Caco-2 (cell line): ENCODE results near the gene CYP26A1. TPM values are rescaled to one million over a fixed set of nuclear protein-coding genes. Genes with fewer than 3 reads are reported as not detected.
A peak's percentile ranks its signal among the peaks of the same experiment; 100 is the strongest.

Experiments
- BruUV-seq: library from RNA; stranded (reverse); fragments of 400-500 nt; replicated peaks from 2 replicates; lab custom pipeline; 2021; lab: Mats Ljungman, UMichigan
- CTCF ChIA-PET: fragments of 300-600 bp; sonication (Branson Sonifier 250); formaldehyde crosslinking; loops from one replicate; lab custom pipeline; 2022; ENCODE audit warnings: antibody characterized with exemption; lab: Charles Lee
- POLR2A ChIA-PET: fragments of 300-600 bp; sonication (Branson Sonifier 250); formaldehyde crosslinking; loops from one replicate; lab custom pipeline; 2022; ENCODE audit warnings: antibody characterized with exemption; lab: Charles Lee
- DNase-seq, 2 experiments: peaks; one replicate each; pipeline versions ENCODE4 v3.0.0 to v3.0.0-alpha.2; 2020 to 2022
- H3K27me3 ChIP-seq: replicated peaks from 2 replicates; pipeline ENCODE4 v1.6.0; 2011; ENCODE audit warnings: low read length; ENCODE audit not compliant: control insufficient read depth, insufficient read depth
- H3K36me3 ChIP-seq: 2 replicates; pipeline ENCODE4 v1.5.1; 2011; ENCODE audit warnings: low read length; ENCODE audit not compliant: control insufficient read depth, insufficient read depth
- H3K4me1 ChIP-seq: fragments of 250-450 bp; sonication (Bioruptor Pico); 2 replicates; pipeline ENCODE4 v1.5.1; 2020; ENCODE audit warnings: mild to moderate bottlenecking
- H3K4me3 ChIP-seq: 2 replicates; pipeline ENCODE4 v1.5.1; 2011; ENCODE audit warnings: low read depth, mild to moderate bottlenecking, control low read depth, low read length
- H3K9me3 ChIP-seq: fragments of 250-450 bp; sonication (Bioruptor Pico); 2 replicates; pipeline ENCODE4 v1.5.1; 2020; ENCODE audit warnings: mild to moderate bottlenecking, moderate library complexity
- H3K27ac Mint-ChIP-seq: one replicate; pipeline ENCODE4 v1.8.0; 2022; ENCODE audit warnings: mixed read lengths; ENCODE audit not compliant: unreplicated experiment
- H3K27me3 Mint-ChIP-seq: one replicate; pipeline ENCODE4 v1.8.0; 2022; ENCODE audit warnings: mixed read lengths; ENCODE audit not compliant: insufficient read depth, unreplicated experiment
- H3K36me3 Mint-ChIP-seq: one replicate; pipeline ENCODE4 v1.8.0; 2022; ENCODE audit warnings: mild to moderate bottlenecking, mixed read lengths; ENCODE audit not compliant: insufficient read depth, unreplicated experiment
- H3K4me1 Mint-ChIP-seq: one replicate; pipeline ENCODE4 v1.8.0; 2022; ENCODE audit warnings: low read depth, mixed read lengths; ENCODE audit not compliant: unreplicated experiment
- H3K4me3 Mint-ChIP-seq: one replicate; pipeline ENCODE4 v1.8.0; 2022; ENCODE audit warnings: mild to moderate bottlenecking, moderate library complexity, mixed read lengths; ENCODE audit not compliant: unreplicated experiment
- H3K9me3 Mint-ChIP-seq: one replicate; pipeline ENCODE4 v1.8.0; 2022; ENCODE audit warnings: mixed read lengths; ENCODE audit not compliant: unreplicated experiment
- CTCF ChIP-seq, 2 experiments: fragments of 200-600 bp in 1 of 2; IDR thresholded peaks; 1 replicate in 1 of 2; 2 replicates in 1 of 2; pipeline versions ENCODE4 v1.5.1 to v1.8.0; 2011 to 2022; ENCODE audit warnings: antibody characterized with exemption in 1 of 2, control low read depth in 1 of 2, inconsistent platforms in 1 of 2, low read depth in 1 of 2, low read length in 1 of 2, mild to moderate bottlenecking in 1 of 2, moderate library complexity in 1 of 2; ENCODE audit not compliant: insufficient read depth in 1 of 2, severe bottlenecking in 1 of 2, unreplicated experiment in 1 of 2
- intact Hi-C: fragments of 100-400 bp; cut with micrococcal nuclease; formaldehyde crosslinking; loops from one replicate; pipeline ENCODE4 v1.10.0; 2022; ENCODE audit not compliant: unreplicated experiment
- total RNA-seq: library from RNA; stranded (reverse); gene quantifications from 2 replicates; pipeline ENCODE4 v1.2.3, GENCODE V29; 2022

The CYP26A1 gene
- total RNA-seq, 1 experiment from 2014 or later: 0.82 TPM

GRCh38 chr10:93061594-93062513, 11.8 kb upstream of the CYP26A1 start:
- Mint-ChIP-seq H3K27ac (no peak overlapping the region), H3K9me3 (no peaks in the 10 kb centered on the region), H3K4me3 (no peak overlapping the region), H3K27me3 (no peaks in the 10 kb centered on the region), H3K4me1 (no peaks in the 10 kb centered on the region), H3K36me3 (peaks cover 6% of the 10 kb centered on the region)
- Histone ChIP-seq H3K27me3 (no peaks in the 10 kb centered on the region), H3K9me3 (no peaks in the 10 kb centered on the region), H3K4me3 (no peak overlapping the region), H3K36me3 (no peaks in the 10 kb centered on the region), H3K4me1 (no peaks in the 10 kb centered on the region)
- ChIA-PET POLR2A (interaction anchor here (0.6 kb wide), 1 partner anchor 640 kb away, joined by 7 read pairs; no protein-coding TSS in a partner anchor), CTCF (no interaction called here)
- no peak for DNase-seq
- no TSS peak for BruUV-seq
- intact Hi-C loops: no loop called here
- TF ChIP-seq CTCF (IDR thresholded peaks at IDR 0.05; ENCODE audit: insufficient read depth in 1 of 2, low read depth in 1 of 2, low read length in 1 of 2, severe bottlenecking in 1 of 2, unreplicated experiment in 1 of 2): no peak

DNA sequence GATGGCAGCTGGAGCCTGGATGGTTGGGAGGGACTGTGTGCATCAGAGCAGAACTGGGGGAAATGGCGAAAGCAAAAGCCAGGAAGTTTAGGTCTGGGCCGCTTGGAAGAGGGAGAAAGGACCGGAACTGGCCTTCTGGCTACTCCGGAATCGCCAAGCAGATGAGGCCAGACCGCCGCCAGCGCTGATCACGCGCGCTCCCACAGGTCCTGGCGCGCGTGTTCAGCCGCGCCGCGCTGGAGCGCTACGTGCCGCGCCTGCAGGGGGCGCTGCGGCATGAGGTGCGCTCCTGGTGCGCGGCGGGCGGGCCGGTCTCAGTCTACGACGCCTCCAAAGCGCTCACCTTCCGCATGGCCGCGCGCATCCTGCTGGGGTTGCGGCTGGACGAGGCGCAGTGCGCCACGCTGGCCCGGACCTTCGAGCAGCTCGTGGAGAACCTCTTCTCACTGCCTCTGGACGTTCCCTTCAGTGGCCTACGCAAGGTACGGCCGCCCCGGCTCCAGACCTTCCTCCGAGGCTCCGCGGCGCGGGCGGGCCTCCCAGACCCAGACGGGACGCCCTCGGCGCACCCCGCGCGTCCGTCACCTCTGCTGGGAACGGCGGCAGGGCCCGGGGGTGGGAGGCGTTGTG, 11.1 kb upstream of the CYP26A1 start:
- Histone ChIP-seq H3K36me3 (no peaks in the 10 kb centered on the region), H3K4me3 (no peak overlapping the region), H3K4me1 (no peaks in the 10 kb centered on the region), H3K9me3 (no peaks in the 10 kb centered on the region), H3K27me3 (peaks cover 1% of the 10 kb centered on the region; the same call in 1 of the 2 replicates)
- TF ChIP-seq CTCF (IDR thresholded peaks at IDR 0.05; ENCODE audit: insufficient read depth in 1 of 2, low read depth in 1 of 2, low read length in 1 of 2, severe bottlenecking in 1 of 2, unreplicated experiment in 1 of 2): peak in 1 of 2 experiments; percentile 15
- no TSS peak for BruUV-seq
- Mint-ChIP-seq H3K27ac (no peak overlapping the region), H3K4me3 (no peak overlapping the region), H3K4me1 (no peaks in the 10 kb centered on the region), H3K36me3 (peaks cover 6% of the 10 kb centered on the region), H3K27me3 (peaks cover 7% of the 10 kb centered on the region), H3K9me3 (no peaks in the 10 kb centered on the region)
- ChIA-PET CTCF (interaction anchor here (0.5 kb wide), 1 partner anchor 25 kb away, joined by 3 read pairs; no protein-coding TSS in a partner anchor), POLR2A (no interaction called here)
- intact Hi-C loops: no loop called here
- DNase-seq: no peak

- no TSS peak for BruUV-seq
- Mint-ChIP-seq H3K27ac (no peak overlapping the region), H3K4me3 (no peak overlapping the region), H3K36me3 (peaks cover 7% of the 10 kb centered on the region), H3K9me3 (no peaks in the 10 kb centered on the region), H3K27me3 (peaks cover 7% of the 10 kb centered on the region), H3K4me1 (no peaks in the 10 kb centered on the region)
- POLR2A ChIA-PET: no interaction called here
- intact Hi-C loops: no loop called here
- CTCF ChIA-PET: interaction anchor here (0.5 kb wide), 1 partner anchor 26 kb away, joined by 3 read pairs; no protein-coding TSS in a partner anchor
- no peak overlapping the region for H3K4me3 ChIP-seq
- no peaks in the 10 kb centered on the region for H3K4me1 ChIP-seq
- no peak for DNase-seq
- TF ChIP-seq CTCF (IDR thresholded peaks at IDR 0.05; ENCODE audit: insufficient read depth in 1 of 2, low read depth in 1 of 2, low read length in 1 of 2, severe bottlenecking in 1 of 2, unreplicated experiment in 1 of 2): no peak
- peaks cover 3% of the 10 kb centered on the region; the same call in 1 of the 2 replicates for H3K27me3 ChIP-seq
- H3K9me3 ChIP-seq: no peaks in the 10 kb centered on the region
- no peaks in the 10 kb centered on the region for H3K36me3 ChIP-seq
These were observed 10.3 kb upstream of the CYP26A1 start for GRCh38 chr10:93063144-93063976.
